Stimulated activated CD4-positive, alpha-beta T cell treated with anti-CD3 and anti-CD28 coated beads, Interleukin-15, amount 100 ng/mL, for 1 hour (primary cell): ENCODE measurements around the gene AGAP3.

Source experiments
- DNase-seq, 2 donors: peaks; one replicate each; pipeline ENCODE4 v3.0.0-alpha.2; 2020; ENCODE audit warnings: low read depth in 1 of 2, low spot score in 1 of 2

Gene AGAP3

DNA sequence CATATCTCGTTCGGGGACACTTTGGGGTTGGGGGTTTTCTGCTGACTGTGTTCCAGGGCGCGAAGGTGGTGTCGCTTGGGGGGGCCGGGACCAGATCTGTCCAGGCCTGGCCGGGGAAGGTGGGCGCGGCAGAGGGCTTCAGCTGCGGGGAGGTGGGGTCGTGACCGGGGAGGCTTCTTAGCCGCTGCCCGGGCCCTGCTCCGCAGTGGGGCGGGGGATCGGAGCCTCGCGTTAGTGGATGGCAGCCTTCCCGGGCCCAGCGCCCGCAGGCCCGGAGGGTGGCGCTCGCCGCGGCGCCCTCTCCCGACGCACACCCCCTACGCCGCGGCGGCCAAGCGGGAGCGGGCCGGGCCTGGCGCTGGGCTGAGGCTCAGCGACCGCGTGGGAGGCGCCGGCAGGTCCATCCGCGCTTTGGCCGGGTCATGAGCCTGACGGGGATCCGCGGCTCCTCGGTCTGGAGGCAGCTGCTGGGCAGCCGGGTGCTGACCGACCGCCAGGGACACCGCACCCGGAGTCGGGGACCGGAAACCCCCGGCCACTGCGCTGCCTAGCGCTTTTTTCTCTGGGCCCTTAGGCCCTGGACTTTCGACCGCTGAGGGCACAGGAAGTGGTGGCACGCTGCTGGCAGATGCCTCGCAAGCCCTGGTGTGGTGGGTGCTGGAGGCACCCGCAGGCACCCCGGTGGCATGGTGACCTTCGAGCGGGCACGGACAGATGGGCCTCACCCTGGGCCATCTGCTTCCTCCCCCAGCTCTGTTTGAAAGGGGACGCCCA lies 1.2 kb downstream of the AGAP3 start:
- DNase-seq, result no peak

DNA sequence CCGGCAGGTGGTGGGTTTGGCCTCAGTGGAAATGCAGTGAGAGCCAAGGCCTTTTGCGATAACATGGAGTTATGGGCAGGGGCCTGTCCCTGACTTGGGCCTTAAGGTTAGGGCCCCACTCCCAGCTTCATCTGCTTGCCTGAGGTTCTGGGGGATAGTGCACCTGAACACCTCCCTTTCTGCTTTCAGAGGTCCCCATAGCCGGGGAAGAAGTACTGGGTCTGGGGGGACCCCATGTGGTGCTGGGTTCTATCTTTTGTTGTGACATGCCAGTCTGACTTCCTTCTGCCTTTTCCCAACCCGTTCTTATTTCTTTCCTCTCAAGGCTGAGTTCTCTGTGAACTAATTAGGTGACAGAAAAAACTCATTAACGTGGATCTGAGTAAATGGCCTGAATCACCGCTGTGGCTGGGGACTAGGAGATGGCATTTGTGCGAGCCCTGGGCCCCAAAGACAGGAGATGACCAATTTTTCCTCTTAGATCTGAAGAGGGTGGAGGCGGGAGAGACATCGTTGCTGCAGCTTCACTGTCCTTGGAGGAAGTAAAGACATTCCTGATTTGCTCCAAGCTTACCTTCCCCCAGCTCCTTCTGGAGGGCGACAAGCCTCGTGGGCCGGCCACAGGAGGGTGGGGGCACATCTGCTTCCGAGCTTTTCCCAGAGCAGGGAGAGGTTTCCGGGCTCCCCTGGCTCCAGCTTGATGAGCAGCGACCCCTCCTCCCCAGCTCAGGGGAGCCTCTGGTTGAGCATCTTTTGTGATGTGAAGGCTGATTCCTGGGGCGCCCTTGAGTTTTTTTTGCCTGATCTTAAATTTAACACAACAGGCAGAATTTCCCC lies 2.0 kb downstream of the AGAP3 start:
- no peak for DNase-seq

DNA sequence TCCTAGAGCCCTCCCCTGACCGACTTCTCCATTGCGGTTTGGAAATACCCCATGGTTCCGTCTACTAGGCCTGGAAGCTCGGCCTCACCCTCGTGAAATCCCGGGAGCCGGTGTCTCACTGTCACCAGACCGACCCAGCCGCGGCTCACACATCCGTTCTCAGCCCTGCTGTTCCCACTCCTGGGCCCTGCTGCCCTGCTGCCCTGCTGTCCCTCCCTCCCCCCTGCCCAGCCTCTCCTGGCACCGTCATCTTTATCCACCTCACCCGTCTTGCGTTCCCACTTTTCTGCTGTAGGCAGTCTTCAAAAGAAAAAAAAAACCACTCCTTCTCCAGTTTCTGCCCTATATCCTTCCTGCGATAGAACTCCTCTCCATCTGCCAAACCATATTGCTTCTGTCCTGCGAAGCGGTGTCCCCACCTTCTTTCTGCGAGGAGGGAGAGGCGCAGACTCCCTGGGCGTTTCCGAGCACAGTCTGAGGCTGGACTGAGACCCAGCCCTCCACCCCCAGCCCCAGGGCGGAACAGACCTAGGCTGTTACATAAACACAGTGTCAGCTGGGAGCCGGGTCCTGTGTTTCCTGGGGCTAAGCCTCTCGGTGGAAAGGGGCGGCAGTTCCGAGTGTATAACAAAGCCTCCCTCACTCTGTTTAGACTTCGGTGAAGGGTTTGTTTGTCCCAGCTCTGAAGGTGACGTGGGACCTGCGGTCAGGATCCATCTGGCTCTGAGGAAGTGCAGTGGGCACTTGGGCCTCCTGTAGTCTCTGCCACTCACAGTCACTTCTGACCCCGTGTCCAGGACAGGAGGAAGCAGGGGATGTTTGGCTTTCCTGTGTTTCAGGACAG lies 2.8 kb downstream of the AGAP3 start:
- DNase-seq, result no peak

DNA sequence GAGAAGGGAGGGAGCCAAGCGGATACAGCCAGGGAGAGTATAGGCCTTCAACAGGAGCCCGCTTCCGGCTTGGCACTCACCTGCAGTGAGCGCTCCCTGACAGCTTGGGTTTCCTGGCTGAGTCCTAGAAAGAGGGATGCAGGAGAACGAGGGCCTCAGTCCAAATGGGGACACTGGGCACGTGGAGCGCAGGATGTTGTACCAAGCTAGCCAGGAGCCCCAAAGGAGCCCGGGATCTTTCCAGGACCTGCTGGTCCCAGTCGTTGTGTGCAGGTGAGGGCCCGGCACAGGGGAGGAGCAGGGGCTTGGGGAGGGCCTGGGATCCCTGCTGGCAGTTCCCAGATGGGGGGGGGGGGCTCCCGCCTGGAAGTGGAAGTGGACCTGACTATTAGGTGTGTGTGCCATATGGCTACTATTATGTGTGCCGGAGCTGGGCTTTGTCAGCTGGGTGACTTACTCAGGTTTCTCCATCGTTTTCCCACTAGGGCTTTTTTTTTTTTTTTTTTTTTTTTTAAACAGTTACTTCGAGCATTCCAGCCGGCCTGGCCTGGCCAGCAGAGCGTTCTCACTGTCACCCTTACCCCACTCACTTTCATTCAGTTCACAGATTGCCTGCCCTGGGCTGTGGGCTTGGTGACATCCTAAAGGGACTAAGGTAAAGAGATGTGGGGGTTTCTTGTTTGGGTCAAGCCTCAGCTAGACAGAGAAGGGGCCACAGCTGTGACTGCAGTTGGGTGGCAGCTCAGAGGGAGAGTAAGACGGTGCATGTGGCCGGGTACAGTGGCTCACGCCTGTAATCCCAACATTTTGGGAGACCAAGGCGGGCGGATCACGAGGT lies 3.8 kb downstream of the AGAP3 start:
- no peak for DNase-seq

DNA sequence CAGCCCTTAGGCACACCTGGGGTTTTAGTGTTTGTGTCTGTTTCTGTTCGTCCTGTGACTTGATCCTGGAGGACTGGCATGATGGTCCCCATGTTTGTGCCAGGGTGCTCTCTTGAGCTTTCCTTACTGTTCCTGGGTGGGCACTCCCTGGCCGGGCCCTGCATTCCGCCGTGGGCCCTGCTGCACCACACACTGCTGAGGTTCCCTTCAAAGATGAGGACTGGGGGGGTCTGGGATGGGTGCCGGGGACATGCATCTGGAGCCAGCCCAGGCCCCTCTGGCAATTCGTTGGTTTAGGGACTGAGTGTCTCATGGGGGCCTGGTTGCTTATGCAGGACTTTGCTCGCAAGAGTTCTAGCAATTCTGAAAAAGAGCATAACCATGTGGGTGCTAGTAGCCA lies 4.7 kb downstream of the AGAP3 start:
- DNase-seq, result no peak

DNA sequence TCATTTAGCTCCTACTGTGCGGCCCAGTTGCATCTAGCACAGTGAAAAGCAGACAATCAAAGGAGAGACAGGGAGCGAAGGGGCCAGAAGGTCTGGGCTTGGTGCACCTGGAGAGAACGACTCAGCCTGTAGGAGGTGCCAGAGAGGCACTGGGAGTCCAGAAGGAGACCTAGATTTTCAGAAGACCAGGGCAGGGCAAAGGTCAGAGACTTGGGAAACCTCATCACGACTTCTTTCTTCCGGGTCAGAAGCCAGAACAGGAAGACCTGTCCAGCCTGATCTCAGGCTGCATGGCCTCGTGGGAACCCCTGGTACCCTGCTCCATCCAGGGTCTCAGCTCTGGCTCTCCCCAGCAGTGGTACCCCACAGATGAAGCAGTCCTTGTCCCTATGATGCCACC lies 5.2 kb downstream of the AGAP3 start:
- no peak for DNase-seq

DNA sequence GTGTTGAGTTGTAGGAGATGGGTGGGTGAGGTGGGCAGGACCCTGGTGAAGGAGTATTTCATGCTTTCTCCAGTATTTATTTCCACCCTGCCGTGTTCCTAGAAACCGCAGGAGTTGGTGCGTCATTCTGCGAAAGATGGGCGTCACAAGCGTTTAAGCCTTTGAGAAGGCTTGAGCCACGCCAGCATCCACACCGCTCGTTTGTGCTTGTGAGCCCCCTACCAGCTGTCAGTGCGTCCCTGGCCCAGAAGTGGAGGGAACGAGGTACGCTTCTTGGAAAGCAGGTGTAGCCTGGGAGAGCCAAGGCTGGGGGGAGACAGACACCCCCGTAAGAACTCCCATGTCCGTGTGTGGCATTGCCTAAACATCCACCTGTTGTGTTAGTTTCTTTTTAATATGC lies 5.7 kb downstream of the AGAP3 start:
- DNase-seq, result no peak

DNA sequence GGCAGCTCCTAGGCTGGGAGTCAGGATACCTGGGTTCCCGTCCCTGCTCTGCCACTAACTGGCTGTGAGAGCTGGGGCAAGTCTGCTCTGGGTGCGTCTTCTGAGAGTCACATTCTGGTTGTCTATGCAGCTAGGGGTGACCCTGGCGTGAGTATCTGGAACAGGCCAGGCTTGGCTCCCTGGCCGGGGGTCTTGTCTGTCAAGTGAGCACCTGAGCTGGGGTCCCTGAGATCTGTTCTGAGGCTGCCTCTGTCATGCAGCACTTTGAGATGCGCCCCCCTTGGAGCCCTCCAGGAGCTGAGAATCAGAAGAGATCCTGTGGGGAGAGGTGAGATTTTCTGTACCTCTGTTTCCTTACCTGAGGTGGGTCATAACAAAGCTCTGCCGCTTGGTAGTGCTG lies 7.5 kb downstream of the AGAP3 start:
- DNase-seq, result no peak

DNA sequence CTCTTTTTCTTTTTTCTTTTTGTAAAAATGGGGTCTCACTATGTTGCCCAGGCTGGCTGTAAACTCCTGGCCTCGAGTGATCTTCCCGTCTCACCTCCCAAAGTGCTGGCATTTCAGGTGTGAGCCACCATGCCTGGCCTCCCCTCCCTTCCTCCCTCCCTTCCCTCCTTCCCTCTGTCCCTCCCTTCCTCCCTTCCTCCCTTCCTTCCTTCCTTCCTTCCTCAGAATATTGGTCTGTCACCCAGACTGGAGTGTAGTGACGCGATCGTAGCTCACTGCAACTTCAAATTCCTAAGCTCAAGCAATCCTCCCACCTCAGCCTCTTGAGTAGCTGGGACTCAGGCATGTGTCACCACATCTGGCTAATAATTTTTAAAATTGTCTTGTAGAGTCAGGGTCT lies 8.4 kb downstream of the AGAP3 start:
- DNase-seq, result no peak

DNA sequence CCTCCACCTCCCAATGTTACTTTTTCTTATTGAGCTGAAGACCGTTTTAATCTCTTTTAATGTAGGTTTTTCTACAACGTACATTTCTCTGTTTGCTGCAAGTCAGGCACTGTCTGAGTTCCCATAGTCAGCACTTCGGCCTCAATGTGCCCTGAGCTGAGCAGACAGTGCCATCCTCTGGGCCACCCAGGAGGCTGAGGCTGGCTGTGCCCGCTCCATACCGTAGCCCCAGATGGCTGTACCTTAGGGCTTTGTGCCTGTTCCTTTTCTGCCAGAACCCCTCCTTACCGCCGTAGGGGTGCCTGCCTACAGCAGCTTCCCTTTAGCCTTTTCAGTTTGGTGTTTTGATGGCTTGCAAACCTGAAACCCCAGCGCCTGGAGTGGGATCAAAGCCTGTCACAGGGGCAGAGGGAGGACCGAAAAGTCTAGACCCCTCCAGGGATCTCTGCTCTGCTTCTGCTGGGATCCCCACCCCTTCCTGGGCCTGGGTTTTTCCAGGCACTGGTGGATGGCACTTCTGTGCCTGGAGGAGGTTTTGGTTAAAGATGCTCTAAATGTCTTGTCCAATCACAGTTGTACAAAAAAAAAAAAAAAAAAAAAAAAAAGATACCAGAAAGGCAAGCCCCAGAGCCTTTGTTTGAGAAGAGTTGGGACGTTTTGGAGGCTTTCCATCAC lies 9.0 kb downstream of the AGAP3 start:
- DNase-seq, result no peak

DNA sequence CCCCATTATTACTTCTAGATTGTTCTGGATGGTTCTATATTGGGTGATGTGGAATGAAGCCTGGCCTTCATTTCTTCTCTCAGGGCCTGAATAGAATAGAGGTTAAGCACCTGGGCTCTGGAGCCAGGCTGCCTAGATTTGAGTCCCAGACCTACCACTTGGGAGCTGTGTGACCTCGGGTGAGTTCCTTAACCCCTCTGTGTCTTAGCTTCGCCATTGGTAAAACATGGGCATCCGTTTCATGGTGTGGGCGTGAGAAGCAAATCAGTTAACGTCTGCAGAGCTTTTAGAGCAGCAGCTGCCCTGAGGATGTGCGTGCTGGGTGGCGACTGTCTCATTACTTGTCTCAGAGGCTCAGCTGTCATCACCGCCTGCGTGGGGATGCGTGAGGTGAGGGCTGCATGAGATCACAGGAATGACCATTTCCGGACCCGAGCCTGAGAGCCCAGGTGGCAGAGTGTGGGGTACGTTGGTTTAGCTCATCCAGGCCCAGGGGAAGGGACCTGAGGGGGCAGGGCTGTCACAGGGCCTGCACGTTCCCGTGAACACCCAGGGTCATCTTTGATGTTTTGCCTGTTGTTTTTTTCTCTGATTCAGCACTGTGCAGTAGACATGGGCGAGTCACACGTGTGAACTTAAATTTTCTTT lies 9.7 kb downstream of the AGAP3 start:
- no peak for DNase-seq

DNA sequence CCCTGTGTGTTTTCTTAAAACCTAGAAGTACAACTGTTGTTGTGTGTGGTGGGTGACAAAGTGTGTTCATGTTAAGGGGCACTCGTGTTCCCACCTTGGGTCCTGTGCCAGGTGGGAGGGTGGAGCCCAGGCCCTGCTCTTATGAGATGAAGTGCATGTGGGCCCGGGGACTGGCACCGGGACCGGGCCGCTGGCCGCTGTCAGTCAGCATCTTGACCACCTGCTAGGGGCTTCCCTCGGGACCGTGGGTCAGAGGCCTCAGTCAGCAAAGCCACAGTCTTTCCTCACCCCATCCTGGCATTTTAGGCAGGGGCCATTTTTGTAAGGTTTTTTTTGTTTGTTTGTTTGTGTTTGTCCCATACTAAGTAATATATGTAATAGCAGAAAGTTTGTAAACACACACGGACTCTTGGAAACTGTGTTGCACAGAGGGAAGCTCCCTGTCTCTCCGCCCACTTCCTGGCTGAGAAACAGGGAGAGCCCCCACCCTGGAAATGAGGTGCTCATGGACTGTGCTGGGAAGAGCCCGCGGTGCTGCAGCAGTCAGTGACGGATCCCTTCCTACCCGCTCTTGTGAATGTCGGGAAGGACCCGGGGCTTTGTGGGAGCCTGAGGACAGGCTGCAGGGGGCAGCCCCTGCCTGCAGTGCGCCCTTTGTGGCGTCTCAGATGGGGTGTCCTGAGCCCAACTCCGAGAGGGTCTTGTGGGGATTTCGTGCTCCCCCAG lies 13.4 kb downstream of the AGAP3 start:
- DNase-seq, result no peak

DNA sequence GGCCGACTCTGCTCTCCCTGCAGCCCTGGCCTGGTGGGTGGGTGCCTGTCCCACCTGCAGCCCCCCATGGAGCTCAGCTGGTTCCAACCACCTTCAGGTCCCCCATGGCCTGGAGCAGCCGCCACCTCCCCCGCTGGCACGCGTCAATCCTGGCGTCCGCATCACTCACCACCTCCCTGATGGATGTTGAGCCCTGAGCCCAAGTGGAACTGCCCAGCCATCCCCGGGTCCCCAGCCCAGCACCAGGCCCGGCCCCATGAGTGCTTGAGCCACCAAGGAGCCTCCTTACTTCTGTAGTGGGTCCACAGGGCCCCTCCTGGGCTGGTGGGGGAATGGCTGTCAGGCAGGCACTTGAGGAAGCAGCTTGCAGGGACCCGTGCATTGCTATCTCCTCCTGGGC lies 14.6 kb downstream of the AGAP3 start:
- DNase-seq, result no peak

DNA sequence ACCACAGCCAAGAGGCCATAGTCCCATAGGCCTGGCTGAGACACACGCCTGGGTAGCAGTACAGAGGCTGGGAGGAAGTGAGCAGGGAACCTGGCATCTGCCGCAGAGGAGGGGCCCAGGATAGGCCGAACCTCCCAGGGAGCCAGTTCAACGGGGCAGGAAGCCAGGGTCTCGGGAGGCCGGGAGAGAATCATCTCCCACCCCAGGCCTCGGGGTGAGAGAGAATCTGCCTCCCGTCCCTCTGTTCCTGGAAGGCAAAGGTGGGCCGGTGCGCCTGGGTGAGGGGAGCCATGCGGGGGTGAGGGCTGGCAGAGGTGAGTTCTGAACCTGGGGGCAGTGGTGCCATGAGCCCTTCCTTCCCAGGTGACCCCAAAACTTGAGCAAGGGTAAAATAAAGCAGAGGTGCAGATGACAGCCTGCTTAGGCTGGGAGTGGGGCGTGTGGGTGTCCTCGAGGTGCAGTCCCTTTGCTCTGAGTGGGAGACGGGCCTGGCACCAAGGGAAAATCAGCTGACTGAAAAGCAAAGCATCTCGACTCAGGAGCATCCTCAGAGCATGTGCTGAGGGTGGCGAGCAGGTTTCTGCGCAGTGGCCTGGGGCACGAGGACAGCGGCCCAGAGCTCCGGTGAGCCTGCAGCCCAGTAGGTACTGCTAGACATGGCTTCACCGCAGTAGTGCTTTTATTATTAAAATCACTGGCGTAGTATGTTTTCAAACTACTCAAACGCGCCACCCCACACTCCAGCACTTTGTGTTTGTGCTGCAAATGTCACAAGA lies 15.5 kb downstream of the AGAP3 start:
- no peak for DNase-seq

DNA sequence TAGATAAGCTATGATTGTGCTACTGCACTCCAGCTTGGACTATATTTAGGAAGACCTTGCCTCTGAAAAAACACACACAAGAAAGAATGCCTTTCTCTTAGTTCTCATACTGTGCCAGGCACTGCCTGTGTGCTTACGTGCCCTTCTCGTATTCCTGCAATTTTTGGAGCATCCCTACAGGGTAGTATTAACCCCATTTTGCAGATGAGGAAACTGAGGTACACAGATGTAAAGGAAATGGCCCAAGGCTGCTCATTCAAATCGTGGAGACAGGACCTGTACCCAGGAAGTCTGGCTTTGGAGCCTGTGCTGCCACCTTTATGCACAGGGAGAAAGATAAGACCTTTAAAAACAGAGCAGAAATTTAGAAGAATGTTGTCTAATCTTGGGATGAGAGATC lies 16.7 kb downstream of the AGAP3 start:
- DNase-seq, result no peak

DNA sequence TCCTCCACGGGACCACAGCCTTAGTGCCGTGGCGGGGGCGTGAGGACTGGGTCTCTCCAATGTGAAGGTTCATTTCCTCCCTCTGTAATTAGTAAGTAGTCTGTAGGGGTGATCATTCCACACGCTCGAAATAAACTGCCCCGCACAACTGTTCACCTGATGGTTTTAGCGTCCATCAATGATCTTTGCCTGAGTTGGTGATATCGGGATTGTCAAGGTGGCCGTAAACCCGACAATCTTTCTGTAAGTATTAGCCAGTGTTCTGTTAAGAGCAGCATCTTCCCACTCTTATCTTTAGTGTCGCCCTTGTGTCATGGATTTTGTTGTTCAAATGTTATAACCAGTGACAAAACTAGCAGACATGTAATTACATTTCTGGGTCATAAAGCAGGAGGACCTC lies 17.7 kb downstream of the AGAP3 start:
- DNase-seq, result no peak

DNA sequence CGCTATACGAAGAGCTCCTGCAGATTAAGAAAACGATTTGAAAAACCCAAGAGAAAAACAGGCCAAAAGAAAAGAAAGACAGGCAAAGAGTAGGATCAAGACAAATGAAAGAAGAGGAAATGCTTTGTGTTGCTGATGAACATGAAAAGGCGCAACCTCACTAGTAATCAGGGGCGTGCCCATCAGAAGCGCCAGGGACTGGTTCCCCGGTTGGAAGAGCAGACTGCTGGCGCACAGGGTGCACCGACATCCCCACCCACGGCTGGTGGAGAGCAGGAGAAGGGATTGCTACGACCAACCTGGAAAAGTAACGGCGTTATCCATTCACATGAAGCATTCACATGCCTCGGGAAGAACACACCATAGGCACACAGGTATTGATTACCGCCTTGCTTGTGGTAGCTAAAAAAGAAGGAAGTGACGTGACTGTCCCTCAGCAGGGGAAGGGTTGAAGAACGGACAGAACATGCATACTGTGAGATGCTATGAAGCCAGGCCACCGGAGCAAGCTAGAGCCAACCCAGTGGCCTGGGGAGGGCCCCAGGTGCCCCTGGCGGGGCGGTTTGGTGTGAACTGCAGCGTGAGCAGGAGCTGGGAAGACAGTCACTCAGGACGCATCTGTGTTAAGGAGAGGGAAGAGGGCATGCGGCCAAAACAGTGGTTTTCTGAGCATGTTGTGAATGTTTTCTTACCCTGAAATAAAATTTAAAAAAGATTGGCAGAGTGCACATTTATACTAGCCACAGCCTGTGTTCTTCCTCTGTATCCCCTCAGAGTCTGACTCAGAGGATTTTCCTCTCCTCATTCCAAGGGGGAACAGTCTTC lies 18.3 kb downstream of the AGAP3 start:
- DNase-seq, result no peak

DNA sequence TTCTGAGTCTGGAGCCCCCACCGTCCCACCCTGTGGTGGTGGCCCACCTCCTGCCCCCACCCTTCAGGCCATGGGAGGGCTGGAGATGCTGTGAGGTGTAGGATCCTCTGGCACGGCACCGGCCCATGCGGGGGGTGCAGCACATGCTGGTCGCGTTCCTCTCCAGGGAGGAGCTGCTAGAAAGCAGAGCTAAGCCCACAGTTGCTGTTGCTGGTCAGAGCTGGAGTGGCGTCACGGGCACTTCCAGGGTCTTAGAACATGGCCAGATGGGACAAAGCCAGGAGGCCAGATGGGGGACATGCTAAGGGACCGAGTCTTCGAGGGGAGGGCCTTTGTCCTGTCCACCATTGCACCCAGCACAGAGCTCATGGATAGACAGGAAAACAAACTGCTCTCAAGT lies 21.6 kb downstream of the AGAP3 start:
- DNase-seq, result no peak
